Measurements from ENCODE around the gene MB.

DNA sequence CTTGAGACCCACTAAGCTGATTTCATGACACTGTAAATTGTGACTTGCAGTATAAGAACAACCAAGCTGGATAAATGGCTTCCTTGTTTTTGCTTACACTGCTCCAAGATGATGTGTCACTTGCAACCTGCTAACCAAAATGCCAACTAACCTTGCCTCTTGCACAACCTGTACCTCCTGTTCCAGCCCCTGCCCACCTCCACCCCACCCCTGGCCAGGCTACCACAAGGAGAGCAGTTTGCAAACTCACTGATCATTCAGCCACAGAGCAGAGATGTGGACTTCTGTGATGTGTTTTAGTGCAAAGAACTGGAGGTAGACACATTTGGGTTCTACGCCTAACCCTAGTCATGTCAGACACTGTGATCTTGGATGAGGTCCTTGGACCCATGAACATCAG lies 26.9 kb upstream of the MB start:
- no peak for TF ChIP-seq EZH2 (IDR thresholded peaks at IDR 0.05; ENCODE audit: borderline replicate concordance, insufficient read depth, low read depth, low read length, poor library complexity, severe bottlenecking)
- TF ChIP-seq, protein P1, sequence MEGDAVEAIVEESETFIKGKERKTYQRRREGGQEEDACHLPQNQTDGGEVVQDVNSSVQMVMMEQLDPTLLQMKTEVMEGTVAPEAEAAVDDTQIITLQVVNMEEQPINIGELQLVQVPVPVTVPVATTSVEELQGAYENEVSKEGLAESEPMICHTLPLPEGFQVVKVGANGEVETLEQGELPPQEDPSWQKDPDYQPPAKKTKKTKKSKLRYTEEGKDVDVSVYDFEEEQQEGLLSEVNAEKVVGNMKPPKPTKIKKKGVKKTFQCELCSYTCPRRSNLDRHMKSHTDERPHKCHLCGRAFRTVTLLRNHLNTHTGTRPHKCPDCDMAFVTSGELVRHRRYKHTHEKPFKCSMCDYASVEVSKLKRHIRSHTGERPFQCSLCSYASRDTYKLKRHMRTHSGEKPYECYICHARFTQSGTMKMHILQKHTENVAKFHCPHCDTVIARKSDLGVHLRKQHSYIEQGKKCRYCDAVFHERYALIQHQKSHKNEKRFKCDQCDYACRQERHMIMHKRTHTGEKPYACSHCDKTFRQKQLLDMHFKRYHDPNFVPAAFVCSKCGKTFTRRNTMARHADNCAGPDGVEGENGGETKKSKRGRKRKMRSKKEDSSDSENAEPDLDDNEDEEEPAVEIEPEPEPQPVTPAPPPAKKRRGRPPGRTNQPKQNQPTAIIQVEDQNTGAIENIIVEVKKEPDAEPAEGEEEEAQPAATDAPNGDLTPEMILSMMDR (IDR thresholded peaks at IDR 0.05) = no peak
